ENCODE results near the gene KIF18A.
"Not testable (repeated sequence)": the region's sequence is repeated elsewhere in the genome, so short reads cannot be mapped to it uniquely, and the experiment has no call there.

KIF18A gene
- 2.3 to 17.2 (median 7.3) reads per million in 18 experiments for total RNA-seq

DNA sequence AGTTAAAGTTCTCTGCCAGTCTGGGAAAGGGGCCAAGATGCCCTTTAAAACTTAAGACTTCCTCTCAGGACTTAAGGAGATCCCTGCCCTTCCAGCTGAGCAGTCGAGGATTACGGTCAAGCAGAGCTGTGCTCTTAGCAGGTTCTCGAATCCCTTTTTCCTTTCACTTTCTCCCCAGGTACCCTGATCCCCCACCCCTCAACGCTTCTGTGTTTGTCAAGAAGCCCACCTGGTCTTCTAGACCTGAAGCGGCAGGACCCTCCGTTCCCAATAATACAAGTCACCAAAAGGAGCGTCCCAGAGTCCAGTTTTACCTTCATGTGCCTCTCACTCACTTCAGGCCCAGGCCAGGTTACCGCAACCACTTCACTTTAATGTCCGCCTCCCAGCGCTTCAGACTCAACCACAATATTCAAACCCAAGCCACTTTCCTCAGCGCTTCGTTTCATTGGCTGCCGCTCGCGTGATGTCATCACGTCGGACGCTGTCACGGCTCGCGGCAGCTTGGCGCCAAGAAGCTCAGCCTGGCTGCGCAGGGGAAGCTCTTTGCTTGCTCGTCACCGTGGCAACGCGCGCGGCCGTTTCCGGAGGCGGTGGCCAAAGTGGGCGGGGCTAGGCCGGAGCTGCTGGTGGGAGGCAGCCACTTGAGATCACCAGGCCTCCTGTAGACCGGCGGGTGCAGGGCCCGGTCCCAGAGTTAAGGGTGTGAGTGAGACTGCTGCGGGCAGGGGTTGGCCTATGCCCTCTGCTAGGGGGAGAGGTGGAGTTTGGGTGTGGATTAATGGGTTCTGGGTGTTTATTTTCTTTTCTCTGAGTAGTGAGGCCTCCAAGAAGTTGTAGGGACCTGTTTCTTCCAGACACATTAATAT lies at the start of gene KIF18A, which contains the start of gene METTL15:
TSS of gene KIF18A (minus strand) at position 407 of the 869 bp plus-strand sequence. CDS start 10,209 bp downstream, outside the sequence.
TSS of gene METTL15 (plus strand) at position 639 of the 869 bp plus-strand sequence. CDS start 4,947 bp downstream, outside the sequence.
- peak; percentile 100 for DNase-seq

DNA sequence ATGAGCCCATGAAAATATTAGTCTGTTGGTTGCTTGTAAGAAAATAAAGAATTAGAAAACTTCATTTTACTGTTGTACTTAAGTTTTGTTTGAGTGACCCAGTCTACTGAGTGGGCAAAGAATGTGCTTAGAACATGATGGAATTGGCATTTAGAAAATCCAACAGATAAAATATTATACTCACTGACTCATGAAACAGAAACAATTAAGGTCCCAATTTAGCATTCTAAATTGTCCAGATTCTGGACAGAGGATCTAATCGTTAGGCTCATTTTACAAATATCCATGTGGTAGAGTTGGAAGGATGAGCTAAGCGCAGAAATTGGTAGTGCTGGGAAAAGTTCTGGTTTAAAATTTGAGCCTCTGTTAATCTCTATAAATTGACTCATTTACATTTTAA lies 45.6 kb upstream of the KIF18A start:
- no peak for DNase-seq

DNA sequence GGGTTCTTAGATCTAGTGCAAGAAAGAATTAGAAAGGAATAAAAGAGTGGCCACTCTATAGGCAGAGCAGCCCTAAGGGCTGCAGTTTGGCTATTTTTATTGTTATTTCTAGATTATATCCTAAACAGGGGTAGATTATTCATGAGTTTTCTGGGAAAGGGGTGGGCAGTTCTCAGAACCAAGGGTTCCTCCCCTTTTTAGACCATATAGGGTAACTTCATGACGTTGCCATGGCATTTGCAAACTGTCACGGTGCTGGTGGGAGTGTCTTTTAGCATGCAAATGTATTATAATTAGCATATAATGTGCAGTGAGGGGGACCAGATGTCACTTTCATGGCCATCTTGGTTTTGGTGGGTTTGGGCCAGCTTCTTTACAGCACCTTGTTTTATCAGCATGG lies 44.8 kb upstream of the KIF18A start:
- no peak for DNase-seq

DNA sequence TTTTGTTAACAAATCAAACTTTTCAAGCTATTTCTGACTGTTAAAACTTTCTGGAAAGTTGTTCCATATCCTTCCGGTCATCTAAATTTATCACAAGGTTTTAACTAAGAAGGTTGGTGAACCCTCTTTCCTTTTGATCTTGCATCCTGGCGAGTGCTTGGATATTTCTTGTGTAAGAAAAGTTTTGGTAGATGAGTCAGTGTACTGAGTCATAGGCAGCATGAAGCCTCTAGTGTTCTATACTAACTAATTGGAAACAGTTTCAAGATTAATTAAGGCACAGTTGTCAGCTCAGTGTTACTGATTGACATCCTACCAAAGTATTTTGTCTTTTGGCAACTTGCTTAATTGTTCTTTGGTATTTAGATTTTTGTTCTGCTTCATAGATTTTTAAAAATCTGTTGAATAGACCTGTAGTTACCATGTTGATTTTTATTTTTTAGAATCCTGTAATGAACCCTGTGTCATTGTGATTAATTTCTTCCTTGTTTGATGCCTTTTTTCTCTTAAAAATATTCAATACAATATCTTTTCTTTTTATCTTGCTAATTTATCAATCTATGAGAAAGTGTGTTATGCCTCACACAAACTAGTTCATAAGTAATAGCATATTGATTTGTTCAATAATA lies 38.3 kb upstream of the KIF18A start:
- DNase-seq = no peak

DNA sequence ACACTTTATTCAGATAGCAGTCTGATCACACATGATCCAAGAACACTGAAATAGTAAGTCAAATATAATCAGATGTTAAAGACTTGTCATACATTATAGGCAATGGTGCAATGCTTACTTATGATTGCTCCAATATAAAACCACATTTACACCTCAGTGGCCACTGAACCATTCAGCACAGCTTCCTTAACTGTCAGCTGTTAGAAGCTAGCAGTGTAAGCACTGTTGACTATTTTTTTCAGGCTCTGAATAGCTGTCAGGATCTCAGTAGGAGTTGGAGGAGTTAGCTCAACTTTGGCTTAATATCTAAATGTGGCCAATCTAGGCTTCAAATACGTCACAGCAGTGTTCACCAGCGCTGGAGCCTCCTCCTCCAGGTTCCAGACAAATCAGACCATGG lies 36.9 kb upstream of the KIF18A start:
- DNase-seq = no peak

DNA sequence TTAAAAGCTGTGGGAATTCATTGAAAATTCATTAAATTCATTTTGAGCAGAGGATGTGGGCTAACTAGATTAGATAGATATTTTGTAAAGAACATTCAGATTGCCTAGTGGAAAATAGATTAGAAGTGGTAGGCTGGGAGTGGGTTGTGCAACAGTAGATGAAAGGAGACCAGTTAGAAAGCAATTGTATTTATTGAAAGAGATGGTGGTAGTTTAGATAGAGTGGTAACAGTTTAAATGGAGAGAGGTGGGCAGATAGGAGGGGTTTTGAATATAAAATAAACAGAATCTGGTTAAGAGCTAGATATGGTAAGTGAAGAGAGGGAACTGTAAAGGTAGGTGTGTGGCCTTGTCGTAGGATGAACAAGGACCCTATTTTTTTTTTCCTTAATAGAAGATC lies 34.8 kb upstream of the KIF18A start:
- no peak for DNase-seq

DNA sequence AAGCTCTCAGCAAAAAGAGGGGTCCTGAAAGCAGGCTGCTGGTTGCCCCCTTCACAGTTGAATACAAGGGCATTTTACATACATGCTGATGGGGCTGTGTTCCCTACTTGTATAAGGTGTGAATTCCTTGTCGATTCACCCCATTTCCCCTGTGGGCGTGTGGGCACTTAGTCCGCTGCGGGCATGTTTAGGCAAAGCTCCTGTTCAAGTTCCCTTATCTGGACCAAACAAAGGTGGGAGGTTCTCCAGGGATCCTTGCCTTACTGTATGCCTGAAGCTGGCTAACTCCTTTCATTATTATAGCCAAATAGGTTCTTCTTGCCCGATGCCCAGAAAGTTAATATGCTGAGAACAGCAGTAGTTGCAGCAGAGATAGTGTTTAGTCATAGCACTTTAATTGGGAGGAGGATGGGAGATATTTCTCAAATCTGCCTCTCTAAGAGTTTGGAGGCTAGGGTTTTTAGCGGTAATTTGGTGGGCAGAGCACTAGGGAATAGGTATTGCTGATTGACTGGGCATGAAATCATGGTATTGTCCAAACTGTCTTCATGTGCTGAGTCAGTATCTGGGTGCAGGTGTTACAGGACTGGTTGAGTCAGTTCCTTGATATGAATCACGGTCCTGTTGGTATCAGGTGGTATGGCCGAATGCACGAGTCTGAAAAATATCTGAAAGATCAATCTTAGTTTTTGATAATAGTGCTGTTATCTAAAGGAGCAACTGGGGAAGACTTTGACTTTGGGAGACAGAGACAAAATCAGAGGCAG lies 32.9 kb upstream of the KIF18A start:
- DNase-seq = no peak

DNA sequence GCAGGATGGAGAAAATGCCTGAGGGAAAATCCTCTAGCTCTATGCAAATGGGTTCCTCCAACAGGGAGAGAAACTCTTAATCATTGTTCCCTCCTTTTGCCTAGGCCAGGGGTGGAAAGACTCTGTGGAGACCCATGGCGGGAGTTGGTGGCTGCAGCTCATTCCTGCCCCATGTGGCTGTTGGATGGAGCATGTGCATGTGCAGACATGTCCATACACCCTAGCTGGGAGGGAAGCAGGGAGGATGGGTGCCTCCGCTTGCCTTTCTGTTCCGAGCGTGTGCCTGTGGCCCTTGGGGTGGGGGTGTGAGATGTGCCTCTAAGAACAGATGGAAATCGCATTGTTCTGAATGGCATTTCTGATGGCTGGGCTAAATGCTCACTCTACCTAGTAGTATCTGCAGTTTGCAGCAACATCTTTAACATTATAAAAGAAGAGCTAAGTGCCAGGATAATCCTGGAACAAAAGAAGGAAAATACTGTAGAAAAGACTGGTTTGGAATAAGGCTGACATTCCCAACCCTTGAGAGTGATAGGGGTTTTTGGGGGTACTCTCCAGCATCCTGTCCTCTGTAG lies 32.0 kb upstream of the KIF18A start:
- DNase-seq = no peak

DNA sequence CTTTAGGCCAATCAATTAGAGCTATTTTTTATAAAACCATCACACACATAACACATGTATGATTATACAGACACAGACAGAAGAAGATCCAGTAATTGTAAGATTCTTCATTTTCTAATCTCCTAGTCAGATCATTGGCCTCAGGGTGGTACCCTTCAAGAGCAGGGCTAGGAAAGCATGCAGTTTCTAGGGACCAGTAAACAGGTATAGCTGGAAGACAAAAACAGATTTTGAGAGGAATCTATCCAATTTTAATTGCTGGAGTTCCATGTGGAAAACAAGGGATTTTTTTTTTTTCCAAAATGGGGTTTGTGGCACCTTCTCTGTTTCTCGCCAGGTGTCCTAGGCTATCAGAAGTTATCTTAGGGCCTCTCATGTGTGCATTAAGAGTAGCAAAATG lies 29.9 kb upstream of the KIF18A start:
- DNase-seq = no peak

DNA sequence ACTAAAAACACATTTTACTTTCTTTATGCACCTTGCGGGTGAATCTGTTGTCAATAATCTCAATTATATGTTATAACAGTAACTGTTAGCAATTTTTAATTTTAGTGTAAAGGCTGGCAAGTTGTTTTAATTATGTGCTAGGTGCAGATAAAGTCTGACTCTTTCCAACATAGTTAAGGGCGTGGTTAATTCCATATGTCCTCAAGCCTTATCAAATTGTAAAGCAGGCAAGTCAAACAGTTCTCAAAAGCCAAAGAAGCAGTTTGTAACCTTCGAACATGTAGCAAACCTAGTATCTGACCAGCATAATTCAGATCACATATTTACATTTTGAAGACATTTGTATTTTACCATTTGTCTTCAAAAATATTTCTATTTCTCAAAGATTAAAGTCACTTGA lies 29.4 kb upstream of the KIF18A start:
- DNase-seq = no peak

DNA sequence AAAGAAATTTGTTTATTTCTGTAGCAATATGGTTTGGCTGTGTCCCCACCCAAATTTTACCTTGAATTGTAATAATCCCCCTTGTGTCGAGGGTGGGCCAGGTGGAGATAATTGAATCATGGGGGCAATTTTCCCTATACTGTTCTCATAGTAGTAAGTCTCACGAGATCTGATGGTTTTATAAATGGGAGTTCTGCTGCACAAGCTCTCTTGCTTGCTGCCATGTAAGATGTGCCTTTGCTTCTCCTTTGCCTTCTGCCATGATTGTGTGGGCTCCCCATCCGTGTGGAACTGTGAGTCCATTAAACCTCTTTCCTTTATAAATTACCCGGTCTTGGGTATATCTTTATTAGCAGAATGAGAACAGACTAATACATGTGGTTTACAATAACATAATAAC lies 28.2 kb upstream of the KIF18A start:
- not testable (repeated sequence) for DNase-seq

DNA sequence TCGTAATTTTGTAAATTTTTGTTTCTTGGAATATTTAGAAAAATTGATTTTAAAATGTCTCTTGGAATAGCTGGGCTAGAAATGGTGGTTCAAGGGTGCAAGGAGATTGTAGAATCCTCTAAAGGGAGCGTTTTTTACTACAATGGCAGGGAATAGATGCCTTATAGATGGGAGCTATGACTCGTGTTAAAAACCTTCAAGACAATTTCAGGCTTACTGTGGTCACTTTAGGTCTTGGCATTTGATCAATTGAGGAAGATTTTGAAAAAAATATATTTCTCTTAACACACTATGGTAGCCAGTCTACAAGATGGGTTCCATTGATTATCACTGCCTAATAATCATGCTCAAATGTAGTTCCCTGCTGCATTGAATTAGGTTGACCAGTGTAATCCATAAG lies 25.2 kb upstream of the KIF18A start:
- DNase-seq = no peak

DNA sequence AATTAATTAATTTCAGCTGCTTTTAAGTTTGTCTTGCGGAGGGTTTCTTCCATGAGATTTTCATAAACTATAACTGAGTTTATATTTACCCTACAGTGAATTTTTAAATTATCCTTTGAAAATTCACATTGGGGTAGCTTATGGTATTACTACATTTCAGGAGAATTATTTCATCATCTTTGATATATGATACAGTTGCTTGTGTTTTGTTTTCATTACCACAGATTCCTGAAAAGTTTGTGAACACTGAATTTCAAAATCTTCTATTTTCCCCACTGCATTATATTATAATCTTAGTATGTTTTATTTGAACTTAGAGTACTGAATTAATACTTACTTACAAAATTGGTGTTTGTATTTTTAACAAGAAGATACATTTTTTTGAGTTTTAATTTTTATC lies 24.6 kb upstream of the KIF18A start:
- DNase-seq = no peak

DNA sequence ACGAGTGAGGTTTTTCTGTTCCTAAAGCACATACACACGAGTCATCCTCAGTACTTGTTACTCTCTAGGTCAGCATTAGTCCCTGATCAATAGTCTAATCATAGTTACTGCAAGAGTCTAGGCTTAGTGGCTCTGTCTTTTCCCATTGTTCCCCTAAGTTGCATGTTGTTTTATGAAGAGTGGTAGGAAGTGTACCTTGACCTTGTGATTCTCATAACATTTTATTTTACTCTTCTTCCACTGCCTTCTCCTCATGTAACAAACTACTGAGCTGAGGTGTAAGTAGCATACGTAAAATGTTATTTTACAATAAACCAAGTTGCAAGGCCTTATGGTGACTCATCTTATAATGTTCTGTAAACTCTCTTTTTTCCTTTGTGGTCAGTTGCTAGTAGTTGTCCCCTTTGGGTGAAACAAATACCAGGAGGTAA lies 15.2 kb upstream of the KIF18A start:
- DNase-seq = no peak

DNA sequence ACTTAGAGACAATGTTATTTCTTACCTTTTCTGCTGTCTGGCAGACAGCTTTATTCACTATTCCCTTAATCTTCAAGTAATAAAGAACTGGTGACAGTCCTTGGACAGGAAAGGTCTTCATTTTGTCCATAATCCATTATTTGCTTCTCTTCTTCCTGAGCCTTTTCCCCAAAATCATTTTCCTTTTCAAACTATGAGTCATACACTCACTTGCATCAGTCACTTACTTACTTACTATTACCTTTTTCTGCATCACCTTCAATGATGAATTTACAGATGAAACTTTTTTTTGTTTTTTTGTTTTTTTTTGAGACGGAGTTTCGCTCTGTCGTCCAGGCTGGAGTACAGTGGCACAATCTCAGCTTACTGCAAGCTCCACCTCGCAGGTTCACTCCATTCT lies 9.8 kb upstream of the KIF18A start:
- no peak for DNase-seq

DNA sequence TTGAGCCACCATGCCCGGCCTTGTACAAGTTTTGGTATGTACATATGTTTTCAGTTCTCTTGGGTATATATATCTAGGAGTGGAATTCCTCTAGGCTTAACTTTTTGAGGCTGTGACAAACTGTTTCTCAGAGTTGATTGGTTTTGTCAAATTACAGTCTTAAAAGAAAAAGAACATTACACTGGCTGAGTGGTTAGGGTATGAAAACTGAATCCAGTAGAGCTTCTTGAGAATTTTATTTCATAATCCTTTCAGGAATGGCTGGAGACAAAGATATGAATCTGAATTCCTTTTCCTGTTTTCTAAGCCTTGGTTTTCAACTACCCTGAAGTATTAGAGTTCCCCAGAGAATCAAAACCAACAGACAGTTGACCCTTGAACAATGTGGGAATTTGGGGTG lies 6.8 kb upstream of the KIF18A start:
- no peak for DNase-seq

DNA sequence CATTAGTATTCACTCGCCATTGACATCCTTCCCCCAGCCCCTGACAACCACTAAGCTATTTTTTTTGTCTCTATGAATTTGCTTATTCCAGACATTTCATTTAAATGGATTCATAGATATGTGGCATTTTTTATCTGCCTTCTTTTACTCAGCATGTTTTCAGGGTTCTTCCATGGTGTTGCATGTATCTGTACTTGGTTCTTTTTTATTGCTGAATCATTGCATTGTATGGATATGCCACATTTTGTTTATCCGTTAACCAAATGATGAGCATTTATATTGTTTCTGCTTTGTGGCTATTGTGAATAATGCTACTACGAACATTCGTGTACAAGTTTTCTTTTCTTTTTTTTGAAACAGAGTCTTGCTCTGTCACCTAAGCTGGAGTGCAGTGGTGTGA lies 6.2 kb upstream of the KIF18A start:
- DNase-seq = no peak

DNA sequence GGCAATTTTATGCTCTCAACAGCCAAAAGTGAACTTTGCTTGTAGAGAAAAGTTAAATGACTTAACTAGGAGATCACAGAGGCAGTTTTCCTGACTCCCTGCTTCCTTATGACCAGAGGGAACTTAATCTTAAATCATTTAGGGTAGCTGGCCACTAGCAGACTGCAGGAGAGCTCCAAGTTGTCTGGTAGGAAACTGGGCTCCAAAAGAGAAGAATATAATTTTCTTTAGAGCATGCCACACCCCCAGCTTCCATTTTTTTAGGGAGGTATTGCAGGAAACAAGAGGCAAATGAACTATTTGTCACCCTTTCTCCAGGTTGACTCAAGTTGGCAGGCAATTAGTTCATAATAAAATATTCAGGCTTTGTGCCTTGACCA lies 2.9 kb upstream of the KIF18A start:
- peak; percentile 16 to 20 for DNase-seq

DNA sequence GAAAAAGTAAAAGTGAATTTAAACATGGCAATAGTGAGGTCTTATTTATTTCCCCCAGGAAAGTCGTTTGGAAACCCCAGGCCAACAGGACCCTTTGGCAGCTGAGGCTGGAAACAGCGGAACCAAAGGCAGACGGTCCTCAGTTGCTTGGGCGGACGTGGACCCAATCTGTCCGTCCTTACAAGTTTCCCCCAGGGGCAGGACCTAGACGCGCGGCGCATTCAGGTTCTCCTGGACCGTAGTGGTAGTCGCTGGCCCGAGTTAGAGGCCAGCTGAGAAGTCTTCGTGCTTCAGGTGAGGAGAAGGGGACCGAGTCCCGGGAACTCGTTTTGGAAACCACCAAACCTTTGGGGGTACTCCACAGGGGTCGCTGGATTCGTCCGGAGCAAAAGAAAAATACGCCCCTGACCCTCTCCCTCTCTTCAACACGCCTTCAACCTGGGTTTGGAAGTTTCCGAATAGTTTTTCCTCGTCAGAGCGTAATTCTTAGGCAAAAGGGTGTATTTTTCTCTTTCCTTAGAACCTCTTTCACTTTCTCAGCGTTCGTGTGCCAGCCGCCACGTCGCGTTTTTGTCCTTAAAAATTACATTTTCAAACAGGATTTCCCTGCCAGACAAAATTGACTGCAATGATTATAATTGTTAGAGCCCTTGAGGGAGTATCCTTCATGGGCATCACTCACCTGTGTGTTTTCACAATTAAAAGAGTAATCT lies 2.3 kb upstream of the KIF18A start:
- peak; percentile 65 to 73 for DNase-seq

DNA sequence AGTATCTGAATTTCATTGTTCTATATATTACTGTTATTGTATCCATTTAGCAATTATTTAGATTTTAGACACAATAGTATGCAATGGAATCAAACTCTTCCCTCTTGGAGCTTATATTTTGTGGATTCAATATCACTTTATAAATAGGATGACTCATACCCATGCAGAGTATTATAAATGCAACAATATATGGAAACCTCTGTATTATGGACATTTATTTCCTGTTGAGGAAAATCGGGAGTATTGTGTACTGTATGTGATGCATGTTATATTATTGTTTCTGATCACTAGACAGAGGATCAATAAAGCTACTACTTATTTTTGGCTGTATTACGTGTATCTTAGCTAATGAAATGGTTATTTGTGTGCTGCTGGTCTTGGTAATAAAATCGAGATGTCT lies 1.0 kb upstream of the KIF18A start:
- DNase-seq = no peak

DNA sequence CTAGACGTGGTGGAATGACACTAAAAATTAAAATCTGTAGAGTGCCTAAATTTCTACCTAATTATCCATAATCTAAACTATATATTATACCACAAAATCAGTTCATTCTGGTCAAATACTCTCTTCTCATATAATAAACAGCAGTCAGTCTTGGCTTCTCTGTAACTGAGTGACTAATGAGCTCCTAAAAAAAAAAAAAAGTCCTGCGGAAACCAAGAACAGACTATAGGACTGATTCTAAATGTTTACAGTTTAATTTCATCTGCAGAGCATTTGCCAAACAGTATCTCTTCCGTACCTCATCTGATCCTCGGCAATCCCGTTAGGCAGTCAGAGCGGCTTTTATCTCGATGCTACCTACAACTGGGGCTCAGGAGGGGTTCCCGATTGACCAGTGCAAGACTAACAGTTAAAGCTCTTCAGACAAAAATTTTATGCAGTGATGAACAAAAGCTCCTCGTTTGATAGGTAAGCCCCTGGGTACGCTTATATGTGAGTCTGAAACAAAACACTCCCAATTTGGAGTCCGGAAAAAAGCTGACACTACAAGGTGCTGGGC lies 686 bp downstream of the KIF18A start:
- no peak for DNase-seq

Measured in inflammatory macrophage (primary cell).